Stimulated activated CD4-positive, alpha-beta T cell treated with anti-CD3 and anti-CD28 coated beads, Interleukin-12 subunit alpha, Interleukin-12 subunit beta, amount 100 ng/mL, for 4 hours (primary cell): Measurements from ENCODE around the gene AAGAB.

Experiments
- DNase-seq: peaks from one replicate; pipeline ENCODE4 v3.0.0-alpha.2; 2020

Gene AAGAB

GRCh38 chr15:67202991-67203390 lies 51.5 kb downstream of the AAGAB start:
- DNase-seq = no peak

DNA sequence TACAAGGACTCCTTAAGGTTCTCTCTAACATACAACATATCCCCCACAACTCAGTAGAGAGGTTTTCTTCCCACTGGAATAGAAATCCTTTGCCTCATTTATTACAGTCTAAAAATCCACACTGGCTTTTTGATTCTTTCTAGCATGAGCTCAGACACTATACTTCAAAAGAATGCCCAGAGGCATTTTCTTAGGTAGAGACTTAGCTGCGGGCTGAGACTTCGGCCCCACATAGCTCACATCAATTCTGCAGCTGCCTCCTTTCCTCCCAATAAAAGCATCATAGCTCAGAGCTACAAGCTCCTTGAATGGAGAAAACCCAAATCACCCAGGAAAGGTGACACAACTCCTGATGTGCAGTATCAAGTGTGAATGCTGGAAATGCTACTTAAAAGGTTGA lies 52.4 kb downstream of the AAGAB start:
- no peak for DNase-seq

GRCh38 chr15:67201136-67201535 lies 53.3 kb downstream of the AAGAB start:
- DNase-seq = no peak

DNA sequence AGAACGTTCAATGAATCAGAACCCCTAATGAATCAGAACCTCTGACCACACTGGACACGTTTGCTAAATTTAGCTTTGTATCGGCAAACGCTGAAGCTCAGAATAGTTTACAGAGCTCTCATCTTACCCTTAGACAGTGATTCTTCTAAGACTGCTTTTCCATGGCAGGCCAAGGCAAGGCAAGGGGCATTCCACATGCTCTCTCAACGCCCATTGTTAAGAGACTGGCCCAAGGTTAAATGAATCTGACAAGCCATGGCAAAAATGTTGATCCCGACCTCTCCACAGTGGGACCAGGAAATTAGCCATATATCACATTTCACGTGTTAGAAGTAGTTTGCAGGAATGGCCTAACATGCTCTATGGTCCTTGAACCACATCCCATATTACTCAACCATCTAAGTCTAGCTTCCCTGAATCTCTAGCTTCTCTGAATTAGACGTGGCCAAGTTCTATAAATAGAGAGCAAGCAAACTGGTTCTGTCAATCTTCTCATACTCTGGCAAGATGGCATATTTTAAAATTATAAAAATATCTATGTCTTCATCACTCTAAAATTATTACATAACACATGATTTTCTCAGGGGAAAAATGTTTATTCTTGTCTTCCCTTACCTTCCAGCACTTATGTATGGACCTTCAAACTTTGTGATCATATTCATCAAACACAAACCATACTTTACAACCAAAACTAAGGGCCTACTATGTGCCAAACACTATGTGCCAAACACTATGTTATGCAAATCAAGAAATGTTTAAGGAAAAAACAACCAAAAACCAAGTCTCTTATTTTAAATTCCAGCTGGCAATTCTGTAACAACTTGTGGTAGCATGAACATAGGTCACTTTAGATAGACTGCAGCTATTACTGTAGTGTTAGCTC lies 54.3 kb downstream of the AAGAB start:
- no peak for DNase-seq

- DNase-seq = no peak
These were observed 55.1 kb downstream of the AAGAB start for GRCh38 chr15:67199391-67199790.

GRCh38 chr15:67198157-67198754 lies 56.2 kb downstream of the AAGAB start:
- DNase-seq = no peak

DNA sequence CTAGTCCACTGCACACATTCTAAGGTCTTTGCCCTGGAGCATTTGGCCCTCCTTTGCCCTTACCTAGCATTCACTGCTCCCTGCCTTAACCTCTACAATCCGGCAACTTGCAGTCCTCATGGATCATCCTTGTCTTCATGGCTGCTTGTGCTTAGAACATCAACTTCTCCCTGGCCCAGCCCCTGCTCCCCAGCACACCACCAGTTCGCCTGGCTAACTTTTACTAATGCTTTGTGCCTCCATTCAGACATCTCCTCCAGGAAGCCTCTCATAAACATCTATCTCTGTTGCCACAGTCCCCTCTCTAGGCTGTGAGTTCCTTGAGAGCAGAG lies 57.1 kb downstream of the AAGAB start:
- no peak for DNase-seq

DNA sequence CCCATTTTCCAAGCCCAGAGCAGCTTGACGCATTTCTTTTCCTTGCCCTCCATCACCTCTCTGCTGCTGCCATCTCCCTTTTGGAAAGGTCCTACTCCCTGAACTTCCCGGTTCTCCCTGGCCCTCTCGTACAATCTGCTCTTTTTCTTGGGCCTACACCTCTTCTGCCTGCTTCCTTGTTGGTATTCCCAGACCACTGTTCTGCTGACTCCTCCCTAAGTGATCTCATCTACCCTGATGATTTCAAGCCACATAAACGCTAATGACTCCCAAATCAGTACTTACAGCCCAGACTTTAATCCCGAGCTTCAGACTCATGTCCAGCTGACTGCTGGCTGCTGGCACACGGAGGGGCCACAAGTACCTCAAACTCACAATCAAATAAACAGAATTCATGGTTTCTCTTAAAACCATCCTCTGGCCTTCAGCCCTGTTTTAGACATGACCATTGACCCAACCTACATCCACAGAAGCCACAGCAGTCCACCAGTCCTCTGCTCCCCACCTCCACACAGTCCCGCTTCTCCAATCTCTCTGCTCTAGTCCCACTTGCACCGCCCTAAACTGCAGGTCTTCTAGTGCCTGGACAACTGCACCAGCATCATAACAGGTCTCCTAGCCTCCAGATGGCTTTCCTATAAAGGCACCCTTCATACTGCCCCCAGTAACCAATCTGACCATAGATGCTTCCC lies 57.6 kb downstream of the AAGAB start:
- no peak for DNase-seq

GRCh38 chr15:67196222-67196621 lies 58.2 kb downstream of the AAGAB start:
- no peak for DNase-seq

GRCh38 chr15:67195305-67195704 lies 59.2 kb downstream of the AAGAB start:
- no peak for DNase-seq

DNA sequence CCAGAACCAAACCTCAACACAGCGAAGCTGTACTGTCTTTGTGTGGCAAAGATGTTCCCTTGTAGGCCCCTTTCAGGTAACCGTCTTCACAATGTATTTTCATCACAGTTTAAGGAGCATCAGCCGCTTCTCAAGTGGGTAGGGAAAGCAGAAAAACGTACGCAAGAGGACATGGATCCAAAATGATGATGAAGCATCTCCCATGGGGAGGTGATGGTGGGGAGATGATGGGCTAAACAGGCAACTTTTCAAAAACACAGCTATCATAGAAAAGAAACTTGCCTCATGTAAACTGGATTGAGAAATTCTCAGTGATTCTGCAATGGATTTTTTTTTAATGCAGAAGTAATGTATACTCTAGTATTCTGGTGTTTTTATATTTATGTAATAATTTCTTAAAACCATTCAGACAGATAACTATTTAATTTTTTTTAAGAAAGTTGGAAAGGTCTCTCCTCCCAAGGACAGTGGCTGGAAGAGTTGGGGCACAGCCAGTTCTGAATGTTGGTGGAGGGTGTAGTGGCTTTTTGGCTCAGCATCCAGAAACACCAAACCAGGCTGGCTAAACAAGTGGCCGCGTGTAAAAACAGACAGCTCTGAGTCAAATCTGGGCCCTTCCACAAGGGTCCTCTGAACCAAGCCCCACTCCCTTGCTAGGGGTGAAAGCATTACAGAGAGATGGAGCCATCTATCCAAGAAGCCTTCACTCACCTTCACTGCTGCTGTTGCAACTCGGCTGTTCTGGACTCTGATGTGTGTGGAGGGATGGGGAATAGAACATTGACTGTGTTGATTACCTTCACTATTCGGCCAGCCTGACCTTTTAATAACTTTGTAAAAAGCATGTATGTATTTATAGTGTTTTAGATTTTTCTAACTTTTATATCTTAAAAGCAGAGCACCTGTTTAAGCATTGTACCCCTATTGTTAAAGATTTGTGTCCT lies 60.0 kb downstream of the AAGAB start:
- DNase-seq = no peak

DNA sequence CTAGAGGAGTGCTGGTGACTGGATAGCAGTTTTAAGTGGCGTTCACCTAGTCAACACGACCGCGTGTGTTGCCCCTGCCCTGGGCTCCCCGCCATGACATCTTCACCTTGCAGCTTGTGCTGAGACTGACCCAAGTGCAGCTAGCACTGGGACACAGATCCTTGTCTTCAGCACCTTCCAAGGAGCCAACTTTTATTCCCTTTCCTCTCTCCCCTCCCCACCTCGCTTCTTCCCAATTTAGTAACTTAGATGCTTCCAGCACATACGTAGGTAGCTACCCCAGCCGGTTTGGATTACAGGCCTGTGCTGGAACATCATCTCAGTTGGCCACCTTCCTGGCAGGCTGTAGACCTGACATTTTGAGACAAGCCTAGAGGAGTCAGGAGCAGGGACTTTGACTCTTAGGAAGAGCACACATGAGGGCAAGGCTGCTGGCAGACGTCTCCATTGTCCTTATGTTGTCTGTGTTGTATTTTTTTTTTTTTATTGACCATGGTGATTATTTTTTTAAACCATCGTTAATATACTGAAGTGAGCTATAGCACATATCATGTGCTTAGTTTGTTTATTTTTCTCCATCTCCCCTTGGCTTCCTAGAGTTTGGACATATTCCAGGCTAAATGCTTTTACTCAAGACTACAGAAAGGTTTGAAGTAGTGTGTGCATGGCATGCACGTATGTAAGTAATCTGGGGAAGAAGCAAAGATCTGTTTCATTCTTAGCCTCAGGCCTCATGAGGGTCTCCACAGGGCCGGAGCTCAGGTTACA lies 61.1 kb downstream of the AAGAB start:
- no peak for DNase-seq

GRCh38 chr15:67192185-67192820 lies 62.2 kb downstream of the AAGAB start:
- no peak for DNase-seq

GRCh38 chr15:67190813-67191212 lies 63.6 kb downstream of the AAGAB start:
- no peak for DNase-seq

DNA sequence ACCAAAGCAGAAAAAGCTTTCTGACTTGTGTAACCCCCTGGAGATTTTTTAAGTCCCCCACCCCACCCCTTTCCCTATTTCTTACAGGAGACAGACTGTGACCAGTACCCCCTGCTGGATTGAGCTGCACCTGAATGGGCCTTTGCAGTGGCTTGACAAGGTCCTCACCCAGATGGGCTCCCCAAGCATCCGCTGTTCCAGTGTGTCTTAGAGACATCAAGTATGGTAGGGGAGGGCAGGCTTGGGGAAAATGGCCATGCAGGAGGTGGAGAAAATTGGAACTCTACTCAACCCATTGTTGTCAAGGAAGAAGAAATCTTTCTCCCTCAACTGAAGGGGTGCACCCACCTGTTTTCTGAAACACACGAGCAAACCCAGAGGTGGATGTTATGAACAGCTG lies 64.1 kb downstream of the AAGAB start:
- DNase-seq = no peak

- DNase-seq = no peak
These were observed 65.0 kb downstream of the AAGAB start for GRCh38 chr15:67189326-67190051.

GRCh38 chr15:67188551-67189218 lies 65.8 kb downstream of the AAGAB start:
- DNase-seq = no peak

- DNase-seq = no peak
These were observed 67.1 kb downstream of the AAGAB start for GRCh38 chr15:67187351-67187854.

DNA sequence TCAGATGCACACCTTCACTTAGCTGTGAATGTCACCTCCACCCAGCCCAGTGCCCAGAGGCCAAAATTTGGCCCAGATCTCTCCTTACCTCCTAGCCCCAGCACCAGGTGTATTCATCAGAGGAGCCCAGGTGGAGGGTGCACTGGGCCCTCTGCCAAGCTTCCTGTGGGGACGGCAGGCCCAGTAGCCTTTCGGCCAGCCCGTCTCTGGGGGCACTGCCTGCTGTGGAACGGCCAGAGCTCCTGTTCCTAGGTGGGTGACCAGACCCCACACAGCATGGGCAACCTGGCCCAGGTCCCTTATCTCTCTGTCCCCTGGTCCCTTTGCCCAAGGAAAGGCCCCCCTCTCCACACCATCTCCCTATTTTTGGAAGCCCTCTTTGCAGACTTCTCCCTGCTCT lies 67.8 kb downstream of the AAGAB start:
- no peak for DNase-seq

DNA sequence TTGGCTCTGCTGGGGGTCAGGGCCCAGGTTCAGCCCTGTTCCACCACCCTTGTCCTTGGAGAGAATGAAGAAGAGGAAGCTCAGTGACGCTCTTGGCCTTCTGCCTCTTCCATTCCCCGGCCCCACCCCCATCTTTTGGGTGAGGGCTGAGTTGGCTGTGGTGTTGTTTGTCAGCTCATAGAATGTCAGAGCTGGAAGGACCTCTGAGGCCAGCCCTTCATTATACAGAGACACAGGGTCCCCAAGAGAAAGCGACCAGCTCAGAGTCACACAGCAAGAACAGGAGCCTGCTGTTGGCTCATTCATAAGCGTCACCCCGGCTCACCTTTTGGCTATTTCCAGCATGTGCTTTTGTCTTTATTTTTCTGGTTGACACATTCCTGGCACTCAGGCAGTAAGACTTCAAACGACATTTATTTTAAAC lies 68.2 kb downstream of the AAGAB start:
- DNase-seq = no peak
